ENCODE measurements around the gene SFRP5. TPM values are rescaled to one million over a fixed set of nuclear protein-coding genes. Genes with fewer than 3 reads are reported as not detected.

Gene SFRP5
- total and polyA plus RNA-seq, 2 of the 13 experiments (the other 11 are each of a cell fraction or from before 2014, with no cell fraction given): 0.32 to 1.7 TPM

DNA sequence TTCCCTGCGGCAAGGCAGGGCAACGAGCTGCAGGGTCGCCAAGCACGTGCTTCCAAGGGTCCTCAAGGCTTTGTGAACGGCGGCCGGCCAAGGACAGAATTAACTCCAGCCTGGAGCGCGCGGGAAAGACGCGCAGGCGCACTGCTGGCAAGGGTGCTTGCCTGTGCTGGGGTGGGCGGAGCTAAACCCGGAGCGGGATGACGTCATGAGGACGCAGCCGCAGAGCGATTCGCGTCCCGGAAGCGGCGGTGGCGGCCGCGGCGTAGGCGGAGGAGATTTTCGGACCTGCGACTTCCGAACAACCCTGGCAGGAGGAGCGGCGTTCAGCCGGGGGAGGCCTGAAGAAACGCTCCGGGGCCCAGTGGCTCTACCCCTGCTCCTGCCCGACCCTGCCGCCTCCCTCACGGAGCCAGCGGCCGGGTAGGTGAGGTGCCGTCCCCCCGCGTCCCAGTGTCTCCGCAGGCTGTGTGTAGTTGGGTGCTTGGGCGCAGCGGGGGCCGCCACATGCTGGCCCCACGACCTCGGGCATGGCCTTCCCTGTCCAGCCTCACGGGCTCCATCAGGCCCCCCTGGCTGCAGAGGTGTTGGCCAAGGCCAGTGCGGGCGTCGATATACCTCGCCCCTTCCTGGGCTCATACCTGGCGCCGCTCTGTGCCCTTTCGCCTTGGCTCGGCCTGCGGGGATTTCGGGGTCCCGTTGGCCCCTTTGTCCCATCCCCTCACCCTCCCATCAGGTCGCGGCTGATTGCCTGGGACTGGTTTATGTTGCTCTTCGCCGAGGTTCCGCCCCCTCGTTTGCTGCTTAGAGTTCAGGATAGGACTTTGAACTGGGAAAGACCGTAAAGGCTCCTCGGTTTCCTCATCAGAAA lies 34.7 kb downstream of the SFRP5 start, which contains the start of gene ZFYVE27 (continued):
- peak; percentile 73; the same call in 1 of the 2 replicates for TF ChIP-seq RCOR2 (CRISPR knock-in tag; IDR thresholded peaks at IDR 0.05)
- TF ChIP-seq ZNF619 (CRISPR knock-in tag; IDR thresholded peaks at IDR 0.05): peak; percentile 77; the same call in 1 of the 2 replicates
- 0 out of 2 replicates have a peak, but pooled peaks have one; percentile 25 for TF ChIP-seq DPF2 (CRISPR knock-in tag; IDR thresholded peaks at IDR 0.05; ENCODE audit: borderline replicate concordance, low read depth)
- TF ChIP-seq ZNF496 (CRISPR knock-in tag; IDR thresholded peaks at IDR 0.05; ENCODE audit: insufficient replicate concordance): no peak
- peak; percentile 87 for TF ChIP-seq ZFP1 (CRISPR knock-in tag; IDR thresholded peaks at IDR 0.05)
- TF ChIP-seq MAFG (CRISPR knock-in tag; IDR thresholded peaks at IDR 0.05): no peak
- TF ChIP-seq ZNF274 (CRISPR knock-in tag; IDR thresholded peaks at IDR 0.05): peak; percentile 99
- TF ChIP-seq CAMTA2 (CRISPR knock-in tag; IDR thresholded peaks at IDR 0.05; ENCODE audit: borderline replicate concordance): no peak
- TF ChIP-seq, protein P1, sequence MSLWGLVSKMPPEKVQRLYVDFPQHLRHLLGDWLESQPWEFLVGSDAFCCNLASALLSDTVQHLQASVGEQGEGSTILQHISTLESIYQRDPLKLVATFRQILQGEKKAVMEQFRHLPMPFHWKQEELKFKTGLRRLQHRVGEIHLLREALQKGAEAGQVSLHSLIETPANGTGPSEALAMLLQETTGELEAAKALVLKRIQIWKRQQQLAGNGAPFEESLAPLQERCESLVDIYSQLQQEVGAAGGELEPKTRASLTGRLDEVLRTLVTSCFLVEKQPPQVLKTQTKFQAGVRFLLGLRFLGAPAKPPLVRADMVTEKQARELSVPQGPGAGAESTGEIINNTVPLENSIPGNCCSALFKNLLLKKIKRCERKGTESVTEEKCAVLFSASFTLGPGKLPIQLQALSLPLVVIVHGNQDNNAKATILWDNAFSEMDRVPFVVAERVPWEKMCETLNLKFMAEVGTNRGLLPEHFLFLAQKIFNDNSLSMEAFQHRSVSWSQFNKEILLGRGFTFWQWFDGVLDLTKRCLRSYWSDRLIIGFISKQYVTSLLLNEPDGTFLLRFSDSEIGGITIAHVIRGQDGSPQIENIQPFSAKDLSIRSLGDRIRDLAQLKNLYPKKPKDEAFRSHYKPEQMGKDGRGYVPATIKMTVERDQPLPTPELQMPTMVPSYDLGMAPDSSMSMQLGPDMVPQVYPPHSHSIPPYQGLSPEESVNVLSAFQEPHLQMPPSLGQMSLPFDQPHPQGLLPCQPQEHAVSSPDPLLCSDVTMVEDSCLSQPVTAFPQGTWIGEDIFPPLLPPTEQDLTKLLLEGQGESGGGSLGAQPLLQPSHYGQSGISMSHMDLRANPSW (CRISPR knock-in tag; IDR thresholded peaks at IDR 0.05; ENCODE audit: borderline replicate concordance): peak; percentile 97
- peak; percentile 97 for TF ChIP-seq FOXC1 (CRISPR knock-in tag; IDR thresholded peaks at IDR 0.05; ENCODE audit: borderline replicate concordance)
- TF ChIP-seq ZNF335 (CRISPR knock-in tag; IDR thresholded peaks at IDR 0.05): peak; percentile 91; the same call in 1 of the 2 replicates
- TF ChIP-seq, protein P2, sequence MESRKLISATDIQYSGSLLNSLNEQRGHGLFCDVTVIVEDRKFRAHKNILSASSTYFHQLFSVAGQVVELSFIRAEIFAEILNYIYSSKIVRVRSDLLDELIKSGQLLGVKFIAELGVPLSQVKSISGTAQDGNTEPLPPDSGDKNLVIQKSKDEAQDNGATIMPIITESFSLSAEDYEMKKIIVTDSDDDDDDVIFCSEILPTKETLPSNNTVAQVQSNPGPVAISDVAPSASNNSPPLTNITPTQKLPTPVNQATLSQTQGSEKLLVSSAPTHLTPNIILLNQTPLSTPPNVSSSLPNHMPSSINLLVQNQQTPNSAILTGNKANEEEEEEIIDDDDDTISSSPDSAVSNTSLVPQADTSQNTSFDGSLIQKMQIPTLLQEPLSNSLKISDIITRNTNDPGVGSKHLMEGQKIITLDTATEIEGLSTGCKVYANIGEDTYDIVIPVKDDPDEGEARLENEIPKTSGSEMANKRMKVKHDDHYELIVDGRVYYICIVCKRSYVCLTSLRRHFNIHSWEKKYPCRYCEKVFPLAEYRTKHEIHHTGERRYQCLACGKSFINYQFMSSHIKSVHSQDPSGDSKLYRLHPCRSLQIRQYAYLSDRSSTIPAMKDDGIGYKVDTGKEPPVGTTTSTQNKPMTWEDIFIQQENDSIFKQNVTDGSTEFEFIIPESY (CRISPR knock-in tag; IDR thresholded peaks at IDR 0.05): peak; percentile 76
- no peak for TF ChIP-seq FOSL1 (CRISPR knock-in tag; IDR thresholded peaks at IDR 0.05; ENCODE audit: borderline replicate concordance)
- TF ChIP-seq GATAD2A (CRISPR knock-in tag; IDR thresholded peaks at IDR 0.05): peak; percentile 69; the same call in 1 of the 2 replicates
- TF ChIP-seq SIN3A (IDR thresholded peaks at IDR 0.05; ENCODE audit: borderline replicate concordance, low read depth, low read length): peak; percentile 63; the same call in 1 of the 2 replicates
- no peak for TF ChIP-seq HMGA1 (CRISPR knock-in tag; conservative IDR thresholded peaks at IDR 0.05)
- peak; percentile 82 for TF ChIP-seq SNAPC4 (CRISPR knock-in tag; IDR thresholded peaks at IDR 0.05)
- TF ChIP-seq ZNF331 (CRISPR knock-in tag; IDR thresholded peaks at IDR 0.05): peak; percentile 95
- peak; percentile 88; the same call in 1 of the 2 replicates for TF ChIP-seq MTF1 (CRISPR knock-in tag; IDR thresholded peaks at IDR 0.05)
- TF ChIP-seq ZBTB7A (CRISPR knock-in tag; IDR thresholded peaks at IDR 0.05): peak; percentile 99
